HS-5 (cell line): ENCODE data around the gene GON4L.
A peak's percentile ranks its signal among the peaks of the same experiment; 100 is the strongest.
"Not testable (repeated sequence)": the region's sequence is repeated elsewhere in the genome, so short reads cannot be mapped to it uniquely, and the experiment has no call there.

ENCODE experiments used
- DNase-seq: peaks from one replicate; pipeline ENCODE4 v3.0.0-alpha.2; 2012; ENCODE audit warnings: low read depth

GON4L gene

GRCh38 chr1:155871390-155871789 is 14.4 kb upstream of the GON4L start:
- DNase-seq, result no peak

- no peak for DNase-seq
These were observed 10.8 kb upstream of the GON4L start for GRCh38 chr1:155867766-155868165.

GRCh38 chr1:155864393-155864792 is 7.4 kb upstream of the GON4L start:
- DNase-seq, result no peak

- no peak for DNase-seq
These were observed 4.9 kb upstream of the GON4L start for GRCh38 chr1:155861896-155862295.

GRCh38 chr1:155860970-155861510 is 4.0 kb upstream of the GON4L start:
- no peak for DNase-seq

- DNase-seq, result no peak
These were observed 3.2 kb upstream of the GON4L start for GRCh38 chr1:155859881-155860871.

- peak; percentile 82 for DNase-seq
These were observed 2.3 kb upstream of the GON4L start, which contains the start of gene SYT11 for GRCh38 chr1:155859234-155859829. TSS of gene SYT11 (plus strand) at chr1:155859567. CDS start at chr1:155859762, 195 bp downstream.

GRCh38 chr1:155858800-155859233 is 1.8 kb upstream of the GON4L start:
- DNase-seq, result peak; percentile 26

- no peak for DNase-seq
These were observed 598 bp downstream of the GON4L start for GRCh38 chr1:155856257-155856974.

GRCh38 chr1:155850345-155850744 is 6.7 kb downstream of the GON4L start:
- no peak for DNase-seq

GRCh38 chr1:155847823-155848529 is 9.0 kb downstream of the GON4L start:
- DNase-seq, result no peak

- no peak for DNase-seq
These were observed 12.1 kb downstream of the GON4L start for GRCh38 chr1:155844860-155845421.

- no peak for DNase-seq
These were observed 16.6 kb downstream of the GON4L start for GRCh38 chr1:155840386-155840785.

GRCh38 chr1:155835548-155835947 is 21.5 kb downstream of the GON4L start:
- no peak for DNase-seq

GRCh38 chr1:155834927-155835399 is 22.1 kb downstream of the GON4L start:
- not testable (repeated sequence) for DNase-seq

- DNase-seq, result no peak
These were observed 22.6 kb downstream of the GON4L start for GRCh38 chr1:155834296-155834926.

- DNase-seq, result no peak
These were observed 23.2 kb downstream of the GON4L start for GRCh38 chr1:155833665-155834295.

- no peak for DNase-seq
These were observed 25.6 kb downstream of the GON4L start for GRCh38 chr1:155831279-155831976.

- no peak for DNase-seq
These were observed 29.6 kb downstream of the GON4L start for GRCh38 chr1:155827450-155827849.
